Measurements from ENCODE around the gene KSR2.
A peak's percentile ranks its signal among the peaks of the same experiment; 100 is the strongest.

Gene KSR2

DNA sequence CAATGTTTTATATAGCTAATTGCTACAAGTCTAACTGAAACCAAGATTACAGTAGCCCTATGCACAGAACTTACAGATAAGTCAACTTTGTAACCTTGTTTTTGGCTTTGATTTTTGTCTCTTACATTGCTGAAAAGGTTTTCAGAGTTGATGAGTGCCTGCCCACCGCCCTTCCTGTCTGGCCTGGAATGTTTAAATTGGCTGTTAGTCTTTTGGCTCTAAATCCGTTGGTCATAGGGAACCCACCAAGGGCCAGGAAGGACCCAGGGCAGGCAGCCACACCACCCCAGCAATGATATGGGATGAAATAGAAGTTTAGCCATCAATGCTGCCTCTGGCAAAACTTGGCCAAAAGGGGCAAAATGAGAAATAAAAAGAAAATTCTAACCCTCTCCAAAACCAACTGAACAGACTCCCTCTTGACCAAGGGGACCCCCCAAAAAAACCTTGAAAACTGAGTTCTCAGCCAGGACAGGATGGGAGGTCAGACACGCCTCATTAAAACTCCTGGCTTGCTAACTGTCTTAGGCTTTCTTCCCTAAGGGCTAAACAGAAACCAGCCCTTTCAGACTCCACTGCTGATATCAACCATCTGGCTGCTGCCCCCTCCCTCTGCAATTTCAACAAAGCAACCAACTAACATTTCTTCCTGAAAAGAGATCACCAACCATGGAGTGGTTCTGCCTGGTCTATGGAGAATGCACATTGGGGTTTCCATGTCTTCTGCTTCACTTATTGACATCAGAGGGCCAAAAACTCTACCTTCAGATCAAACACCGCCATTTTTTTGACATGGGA lies 365.3 kb downstream of the KSR2 start:
- DNase-seq, result no peak

DNA sequence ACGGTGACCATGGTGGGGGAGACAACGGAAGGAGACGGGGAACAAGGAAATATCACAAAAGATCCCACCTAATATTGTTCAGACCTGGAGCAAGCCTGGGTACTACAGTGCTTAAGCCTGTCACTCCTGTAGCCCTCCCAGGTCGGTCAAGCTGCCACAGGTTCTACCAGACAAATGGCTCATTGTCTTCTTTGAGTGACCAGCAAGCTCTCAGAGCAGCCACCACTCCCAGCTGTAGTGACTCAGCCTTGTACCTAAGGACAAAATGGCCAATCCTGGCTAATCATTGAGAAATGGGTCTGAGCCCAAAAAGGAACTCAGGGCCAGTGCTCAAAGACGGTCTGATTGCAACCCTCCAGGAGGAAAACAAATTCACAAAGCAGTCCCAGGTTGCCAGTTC lies 368.9 kb downstream of the KSR2 start:
- no peak for DNase-seq

DNA sequence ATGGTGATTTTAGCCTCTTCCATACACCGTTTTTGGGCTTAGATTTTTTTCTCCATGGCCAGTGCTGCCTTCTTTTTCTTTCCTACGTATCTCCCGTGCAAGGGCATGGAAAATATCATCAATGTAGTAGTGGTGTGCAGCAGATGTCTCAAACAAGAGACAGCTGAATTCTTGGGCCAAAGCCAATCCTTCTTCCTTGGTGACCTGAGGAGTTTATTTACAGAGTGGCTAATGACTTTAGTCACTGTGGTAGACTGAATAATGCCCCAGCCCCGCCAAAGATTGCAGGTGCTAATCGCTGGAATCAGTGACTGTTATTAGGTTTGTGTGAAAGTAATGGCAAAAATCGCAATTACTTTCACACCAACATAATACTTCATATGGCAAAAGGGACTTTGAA lies 371.8 kb downstream of the KSR2 start:
- DNase-seq, result no peak

DNA sequence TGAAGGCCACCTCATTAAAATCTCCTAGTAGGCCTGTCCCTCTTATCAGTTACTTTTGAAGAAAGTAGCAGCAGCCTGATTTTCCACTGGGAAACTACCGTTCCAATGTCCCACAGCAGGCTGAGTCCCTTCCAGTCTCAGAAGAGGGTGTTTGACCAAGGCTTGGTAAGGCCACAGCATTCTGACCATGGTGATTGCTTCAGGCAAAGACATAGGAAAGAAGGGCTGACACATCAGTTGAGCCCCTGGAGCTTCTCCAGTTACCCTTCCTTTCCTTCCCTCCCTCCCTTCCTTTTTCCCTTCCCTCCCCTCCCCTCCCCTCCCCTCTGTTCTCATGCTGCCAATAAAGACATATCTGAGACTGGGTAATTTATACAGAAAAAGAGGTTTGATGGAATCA lies 373.0 kb downstream of the KSR2 start:
- no peak for DNase-seq

DNA sequence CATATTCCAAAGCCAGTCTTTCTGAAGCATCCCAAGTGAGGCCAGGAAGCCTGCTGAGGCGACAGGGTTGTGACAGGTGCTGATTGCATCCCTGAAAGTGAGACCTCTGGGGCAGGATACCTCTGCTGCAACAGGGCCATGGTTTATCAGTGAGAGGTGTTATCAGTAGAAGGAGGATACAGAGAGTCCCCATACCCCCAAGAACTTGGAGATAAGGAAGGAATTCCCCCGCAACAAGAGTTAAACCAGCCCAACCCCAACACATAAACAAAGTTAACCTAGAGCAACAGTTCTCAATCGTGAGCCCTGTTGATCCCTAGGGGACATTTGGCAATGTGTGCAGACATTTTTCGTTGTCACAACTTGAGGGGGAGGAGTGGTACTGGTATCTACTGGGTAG lies 374.3 kb downstream of the KSR2 start:
- no peak for DNase-seq

DNA sequence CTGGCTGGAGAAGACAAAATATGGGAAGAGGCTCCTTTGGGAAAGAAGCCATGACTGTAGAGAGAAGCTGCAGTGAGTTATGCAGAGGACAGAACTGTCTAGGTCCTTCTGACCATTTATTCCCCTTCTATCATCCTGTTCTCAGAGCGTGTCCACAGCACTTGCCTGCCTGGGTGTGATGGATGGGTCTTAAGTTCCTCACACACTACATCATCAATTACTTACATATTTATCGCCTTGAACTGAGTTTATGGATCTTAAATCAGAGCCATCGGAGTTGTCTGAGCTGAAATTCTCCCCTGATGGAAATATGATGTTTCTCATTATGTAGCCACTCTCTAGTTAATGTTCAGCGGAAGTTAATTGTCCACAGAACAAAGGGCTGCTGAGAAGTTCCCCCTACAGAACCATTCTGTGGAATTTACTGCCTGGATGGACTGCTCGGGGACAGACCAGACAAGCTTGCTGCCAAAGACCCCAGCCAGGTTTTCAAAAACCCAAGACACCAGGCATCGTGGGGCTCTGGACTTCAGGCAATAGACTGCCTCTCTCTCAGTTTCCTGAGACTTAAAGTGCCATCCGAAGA lies 374.9 kb downstream of the KSR2 start:
- DNase-seq, result no peak

DNA sequence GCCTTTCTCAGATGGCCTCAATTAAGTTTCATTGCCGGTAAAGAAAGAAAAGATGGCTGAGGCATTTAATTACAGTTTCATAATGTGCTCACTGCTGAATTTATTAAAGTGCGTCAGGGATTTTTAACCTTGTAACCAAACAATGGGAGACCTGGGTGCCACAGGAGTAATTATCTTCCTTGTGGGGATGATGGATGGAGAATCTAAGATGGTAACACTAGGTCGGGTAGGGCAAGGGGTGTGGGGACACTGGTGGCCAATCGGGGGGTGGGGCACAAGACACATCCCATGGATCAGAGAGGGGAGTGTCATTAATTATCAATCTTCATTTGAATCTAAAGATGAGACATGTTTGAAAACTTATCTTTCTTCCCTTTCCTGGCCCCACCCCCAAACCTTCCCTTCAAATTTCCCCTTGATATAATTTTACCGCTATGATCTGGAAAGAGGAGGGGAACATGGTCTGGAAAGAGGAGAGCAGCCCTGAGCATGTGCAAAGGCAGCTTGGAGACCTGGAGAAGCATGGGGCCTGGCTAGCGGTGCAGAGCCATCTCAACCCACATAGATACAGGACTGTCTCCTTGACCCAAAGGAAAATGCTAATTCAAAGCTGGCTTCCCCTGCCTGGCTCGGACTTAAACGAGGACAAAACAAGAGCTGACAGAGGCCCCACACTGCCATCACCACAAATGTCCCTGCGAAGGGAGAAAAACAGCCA lies 376.0 kb downstream of the KSR2 start:
- DNase-seq, result no peak

DNA sequence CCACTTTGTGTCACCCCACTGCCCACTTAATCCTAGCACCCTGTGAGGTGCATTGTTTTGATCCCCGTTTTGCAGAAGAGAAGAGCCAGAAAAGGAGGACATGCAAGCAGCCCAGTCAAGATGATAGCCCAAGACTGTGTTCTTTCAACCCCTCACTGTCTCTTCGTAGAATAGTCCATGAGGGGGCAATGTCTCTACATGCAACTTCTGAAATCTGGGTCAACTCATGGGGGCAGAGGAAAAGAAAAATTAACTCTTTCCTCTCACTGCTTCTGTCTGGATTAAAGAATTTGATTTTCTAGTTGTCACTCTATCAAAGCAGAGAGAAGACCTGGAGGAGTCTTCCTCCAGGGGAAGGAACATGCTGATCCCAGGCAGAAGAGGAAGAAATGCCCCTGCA lies 377.8 kb downstream of the KSR2 start:
- DNase-seq, result no peak

DNA sequence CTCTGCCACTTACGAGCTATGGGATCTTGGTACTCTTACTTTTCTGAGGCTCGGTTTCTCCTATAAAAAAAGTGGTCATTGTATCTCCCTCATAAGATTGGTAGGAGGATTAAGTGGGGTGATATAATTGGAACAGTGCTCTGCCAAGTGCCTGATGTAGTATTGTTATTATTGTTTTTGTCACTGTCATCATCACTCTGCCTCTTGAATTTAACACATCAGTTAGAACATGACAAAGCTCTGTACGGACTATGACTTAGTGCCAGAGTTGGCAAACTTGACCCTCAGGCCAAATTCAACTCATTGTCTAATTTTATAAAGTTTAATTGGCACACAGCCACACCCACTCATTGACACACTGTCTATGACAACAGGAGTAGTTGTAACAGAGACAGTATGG lies 378.4 kb downstream of the KSR2 start:
- DNase-seq, result no peak

DNA sequence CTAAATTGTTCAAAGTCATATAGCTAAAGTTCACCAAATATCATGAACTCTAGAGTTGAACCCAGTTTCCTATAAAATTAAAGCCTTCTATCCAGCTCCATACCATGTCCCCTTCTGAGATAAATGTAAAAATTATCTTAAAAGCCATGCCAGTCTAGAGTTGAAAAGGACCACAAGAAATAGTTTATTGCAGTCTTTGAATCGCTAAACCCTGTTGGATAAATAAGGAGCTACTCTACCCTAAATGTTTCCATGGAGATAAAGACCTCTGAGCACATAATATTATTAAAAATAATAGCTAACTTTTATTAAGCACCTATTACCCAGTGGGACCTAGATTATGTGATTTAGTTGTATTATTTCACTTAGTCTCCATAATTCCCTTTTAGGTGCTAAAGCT lies 379.8 kb downstream of the KSR2 start:
- DNase-seq, result no peak

DNA sequence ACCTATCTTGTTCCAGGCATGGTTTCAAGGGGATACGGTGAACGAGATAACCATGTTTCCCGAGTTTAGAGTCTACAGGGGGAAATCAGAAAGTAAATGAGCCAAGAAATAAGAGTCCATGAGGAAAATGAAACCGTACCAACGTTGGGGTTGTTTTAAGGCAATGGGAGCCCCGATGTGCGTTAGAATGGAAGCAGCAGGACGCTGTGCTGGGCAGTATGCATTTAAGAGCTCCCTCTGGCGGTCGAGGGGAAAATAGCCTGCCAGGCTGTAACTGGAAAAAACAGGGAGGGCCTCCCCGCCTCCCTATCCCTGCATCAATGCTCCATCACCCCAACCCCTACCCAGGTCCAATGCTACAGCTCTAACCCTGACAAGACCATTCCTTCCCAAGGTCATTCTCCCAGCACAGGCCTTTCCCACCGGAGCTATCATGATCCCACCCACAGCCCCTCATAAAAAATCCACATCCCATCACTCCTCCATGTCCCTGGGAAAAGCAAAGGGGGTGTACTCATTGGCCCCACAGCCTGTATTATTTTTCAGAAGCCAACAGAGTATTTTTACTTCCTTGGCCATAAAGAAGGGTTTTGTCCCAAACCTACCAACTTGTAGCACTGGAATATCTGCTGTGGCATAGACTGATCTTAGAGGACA lies 381.0 kb downstream of the KSR2 start:
- peak in 1 of 2 experiments; percentile 67 for DNase-seq

DNA sequence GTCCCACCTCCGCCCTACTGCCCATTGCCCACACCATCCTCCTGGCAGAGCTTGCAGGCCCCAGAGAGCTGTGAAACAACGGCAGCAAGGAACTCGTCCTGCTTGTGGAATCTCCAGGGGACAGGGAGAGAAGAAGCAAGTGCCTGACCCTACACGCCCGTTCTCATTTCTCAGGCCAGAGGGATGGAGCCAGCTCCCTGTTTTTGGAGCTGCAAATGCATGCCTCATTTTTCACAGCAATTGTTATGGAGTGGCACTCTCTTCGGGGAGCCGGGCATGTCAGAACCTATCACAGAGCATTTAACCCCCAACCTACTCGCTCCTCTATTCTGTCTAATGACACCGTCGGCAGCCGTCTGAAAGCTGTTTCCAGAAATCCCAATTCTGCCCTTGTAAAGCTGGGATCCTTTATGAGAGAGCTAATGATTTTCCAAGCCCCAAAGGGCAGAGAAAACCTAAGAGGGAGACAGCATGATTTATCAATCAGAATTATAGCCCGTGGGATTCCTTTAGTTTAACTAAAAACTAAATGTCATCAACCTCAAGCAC lies 385.0 kb downstream of the KSR2 start:
- DNase-seq, result no peak

DNA sequence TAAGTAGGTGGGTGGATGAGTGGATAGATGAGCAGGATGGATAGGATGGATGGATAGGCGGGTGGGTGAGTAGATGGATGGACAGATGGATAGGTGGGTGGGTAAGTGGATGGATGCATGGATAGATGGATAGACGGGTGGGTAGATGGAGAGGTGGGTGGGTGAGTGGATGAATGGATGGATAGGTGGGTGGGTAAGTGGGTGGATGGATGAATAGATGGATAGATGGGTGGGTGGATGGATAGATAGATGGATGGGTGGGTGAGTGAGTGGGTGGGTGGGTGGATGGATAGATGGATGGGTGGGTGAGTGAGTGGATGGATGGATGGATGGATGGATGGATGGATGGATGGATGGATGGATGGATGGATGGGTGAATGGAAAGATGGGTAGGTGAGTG lies 385.7 kb downstream of the KSR2 start:
- DNase-seq, result no peak

DNA sequence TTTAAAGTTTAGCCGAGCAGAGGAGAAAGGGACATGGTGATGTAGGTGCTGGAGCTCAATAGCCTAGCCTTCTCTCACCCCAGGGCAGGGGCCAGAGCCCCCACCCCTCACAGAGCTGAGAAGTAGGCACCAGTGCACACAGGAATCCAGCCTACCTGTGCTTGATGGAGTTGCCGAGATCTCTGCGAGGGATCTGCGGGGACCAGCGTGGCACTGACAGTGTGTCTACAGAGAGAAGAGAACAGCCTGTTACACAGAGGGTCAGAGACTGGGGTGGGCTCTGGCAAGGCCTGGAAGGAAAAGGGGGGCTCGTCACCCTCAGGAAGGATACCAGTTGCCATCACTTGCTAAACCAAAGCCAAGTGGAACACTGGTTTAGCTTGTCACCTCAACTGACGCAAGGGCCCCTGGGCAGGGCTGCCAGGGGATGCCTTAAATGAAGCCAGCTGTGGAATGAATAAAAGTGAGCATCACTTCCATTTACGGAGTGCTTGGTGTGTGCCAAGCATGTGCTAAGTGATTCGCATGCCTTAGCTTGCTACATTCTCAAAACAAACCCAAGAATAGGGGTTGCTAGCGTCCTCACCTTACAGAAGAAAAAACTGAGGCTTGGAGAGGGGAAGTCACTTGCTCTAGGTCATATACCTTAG lies 386.5 kb downstream of the KSR2 start:
- DNase-seq, result no peak

DNA sequence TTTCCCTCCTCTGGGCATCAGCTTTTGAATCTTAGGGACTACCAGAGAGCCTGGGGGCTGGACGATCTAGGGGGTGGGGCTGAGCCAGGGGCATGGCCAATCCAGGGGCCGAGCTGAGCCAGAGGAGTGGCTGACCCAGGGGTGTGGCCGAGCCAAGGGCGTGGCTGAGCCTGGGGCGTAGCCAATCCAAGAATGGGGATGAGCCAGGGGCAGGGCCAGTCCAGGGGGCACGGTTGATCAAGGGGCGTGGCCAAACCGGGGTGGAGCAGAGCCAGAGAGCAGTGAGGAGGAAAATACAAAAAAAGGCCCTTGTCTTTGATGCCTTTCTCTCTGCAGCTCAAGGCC lies 388.1 kb downstream of the KSR2 start:
- DNase-seq, result peak in 1 of 2 experiments; percentile 56

DNA sequence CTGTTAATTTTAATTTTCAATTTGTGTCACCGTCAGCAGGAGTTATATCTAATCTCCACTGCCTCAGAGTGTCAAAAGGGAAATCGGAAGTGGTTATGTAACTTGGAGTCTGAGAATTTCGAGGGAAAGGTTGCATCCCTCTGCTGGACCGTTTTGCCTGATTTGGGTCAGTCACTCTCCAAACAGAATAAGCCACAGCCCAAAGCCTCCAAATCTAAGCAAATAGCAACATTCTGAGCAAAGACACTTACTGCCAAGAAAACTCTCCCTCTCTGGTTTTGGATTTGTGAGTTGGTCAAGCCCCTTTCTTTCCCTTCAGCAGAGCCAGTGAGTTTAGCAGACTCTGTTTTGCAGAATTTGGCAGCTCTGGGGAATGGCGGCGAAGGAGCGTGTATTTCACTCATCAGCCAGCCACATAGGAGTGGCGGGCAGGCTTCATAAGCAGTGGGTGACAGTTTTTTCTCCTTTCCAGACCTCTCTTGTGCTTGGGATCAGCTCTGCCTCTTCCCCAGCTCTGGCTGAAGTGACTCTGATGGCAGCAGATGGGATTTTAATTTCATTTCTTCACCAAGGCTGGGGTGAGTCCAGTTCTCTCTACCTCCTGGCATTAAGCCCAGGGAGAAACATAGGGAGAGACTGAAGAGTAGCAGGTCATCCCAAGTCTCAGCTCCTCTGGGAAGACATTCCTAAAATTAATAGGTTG lies 388.6 kb downstream of the KSR2 start:
- no peak for DNase-seq

DNA sequence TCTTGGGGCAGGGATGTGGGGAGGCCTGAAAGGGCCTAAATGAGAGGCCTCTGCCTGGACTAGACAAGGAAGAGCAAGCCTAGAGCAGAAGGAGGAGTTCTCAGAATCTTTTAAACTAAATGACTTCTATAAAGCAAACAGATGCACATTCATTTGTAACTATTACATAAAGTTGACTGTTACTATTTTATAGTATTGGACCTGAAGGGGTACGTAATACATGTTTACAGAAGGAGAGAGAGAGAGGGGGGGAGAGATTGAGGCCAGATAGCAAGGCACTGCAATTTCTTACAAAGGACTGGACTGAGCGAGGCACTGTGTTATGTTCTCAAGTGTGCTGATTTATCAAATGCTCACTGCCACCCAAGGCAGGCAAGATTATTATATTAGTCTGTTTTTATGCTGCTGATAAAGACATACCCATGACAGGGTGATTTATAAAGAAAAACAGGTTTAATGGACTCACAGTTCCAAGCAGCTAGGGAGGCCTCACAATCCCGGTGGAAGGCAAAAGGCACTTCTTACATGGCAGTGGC lies 391.6 kb downstream of the KSR2 start:
- DNase-seq, result no peak

DNA sequence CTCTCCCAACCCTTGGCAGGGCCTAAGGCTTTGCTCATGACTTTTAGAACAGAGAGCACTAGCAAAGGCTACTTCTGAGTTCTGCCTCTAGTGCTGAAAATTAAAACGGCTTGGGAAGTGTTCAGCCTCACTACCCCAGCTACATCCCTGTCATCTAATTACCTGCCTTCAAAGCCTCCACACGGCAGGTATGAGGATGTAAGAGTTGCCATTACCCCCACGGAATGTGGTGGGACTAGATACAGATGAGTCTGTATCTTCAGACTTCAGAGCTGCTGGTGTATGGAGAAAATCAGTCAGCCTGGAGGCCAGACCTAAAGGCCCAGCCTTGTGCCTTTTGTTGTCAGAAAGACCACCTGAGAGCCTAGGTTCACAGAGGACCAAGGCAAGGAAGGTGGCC lies 392.7 kb downstream of the KSR2 start:
- DNase-seq, result no peak

DNA sequence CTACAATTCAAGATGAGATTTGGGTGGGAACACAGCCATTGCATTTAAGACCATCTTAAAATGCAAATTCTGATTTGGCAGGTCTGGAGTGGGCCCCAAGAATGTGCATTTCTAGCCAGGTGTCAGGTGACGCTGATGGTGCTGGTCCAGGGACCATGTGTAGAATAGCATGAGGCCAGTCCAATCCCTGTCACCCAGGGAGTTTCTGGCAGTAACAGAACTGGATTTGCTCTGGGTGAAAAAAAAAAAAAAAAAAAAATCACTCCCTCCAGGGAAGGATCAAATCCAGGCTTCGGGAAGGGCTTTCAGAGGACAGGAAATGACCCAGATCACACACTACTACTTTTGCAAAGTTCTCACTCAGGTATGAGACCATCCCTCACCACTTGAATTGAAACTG lies 394.1 kb downstream of the KSR2 start:
- no peak for DNase-seq

DNA sequence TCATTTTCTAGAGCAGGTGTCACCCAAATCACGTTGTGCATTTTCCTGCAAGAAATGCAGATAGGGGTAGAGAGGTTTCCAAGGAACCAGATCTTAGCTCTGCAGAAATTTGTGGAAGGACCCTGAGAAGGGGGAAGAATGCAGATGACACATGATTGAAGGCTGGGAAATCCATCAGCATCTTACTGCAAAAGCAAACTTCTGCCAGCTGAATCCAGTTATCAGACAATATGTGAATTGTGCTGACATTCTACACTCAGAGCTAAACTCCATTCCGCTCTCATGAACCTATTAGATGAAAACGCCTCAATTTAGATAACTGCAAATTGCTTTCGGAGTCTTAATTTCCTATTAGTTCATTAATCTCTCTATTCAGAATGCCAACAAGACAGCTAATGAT lies 396.0 kb downstream of the KSR2 start:
- no peak for DNase-seq

DNA sequence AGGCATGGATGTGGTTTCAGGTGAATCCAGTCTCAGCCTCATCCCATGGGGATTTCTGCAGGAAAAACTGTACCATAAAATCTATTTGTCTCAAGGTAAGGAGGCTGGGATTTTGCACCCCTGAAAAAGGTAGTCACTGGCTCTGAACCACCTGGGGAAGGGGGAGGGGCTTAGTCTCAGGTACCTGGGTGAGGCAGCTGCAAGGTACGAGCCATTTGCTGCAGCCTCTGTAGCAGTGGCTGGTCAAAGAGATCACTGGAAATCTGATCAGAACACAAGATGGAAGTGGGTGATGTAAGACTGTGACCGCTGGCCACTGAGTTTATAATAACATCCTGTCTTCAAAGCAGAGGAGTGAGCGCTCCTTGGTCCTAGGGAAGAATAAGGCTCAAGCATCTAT lies 397.5 kb downstream of the KSR2 start:
- DNase-seq, result peak in 1 of 2 experiments; percentile 3

DNA sequence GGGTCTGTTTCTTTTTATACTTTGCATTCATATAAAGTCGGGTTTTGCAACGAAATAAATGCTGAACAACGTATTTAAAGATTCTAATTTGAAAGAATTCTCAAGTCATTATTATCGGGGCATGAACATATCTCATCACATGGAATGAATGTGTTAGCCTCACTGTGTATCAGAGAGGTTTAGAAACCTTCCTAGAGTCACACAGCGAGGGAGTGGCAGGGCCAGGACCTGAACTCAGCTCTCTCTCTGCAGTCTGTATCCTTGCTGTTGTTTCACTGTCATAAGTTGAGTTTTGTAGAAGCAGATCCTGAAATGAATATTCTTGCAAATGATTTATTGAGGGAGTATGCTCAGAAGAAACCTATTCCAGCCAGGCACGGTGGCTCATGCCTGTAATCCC lies 398.2 kb downstream of the KSR2 start:
- no peak for DNase-seq
